HepG2 (cell line): Measurements from ENCODE around the gene IRGQ. TPM values are rescaled to one million over a fixed set of nuclear protein-coding genes. Genes with fewer than 3 reads are reported as not detected.
A peak's percentile ranks its signal among the peaks of the same experiment; 100 is the strongest.

Experiments used
- HMGXB3 ChIP-seq: sonication (generic); formaldehyde crosslinking; IDR thresholded peaks from 2 replicates; pipeline ENCODE4 v1.4.0; 2020; ENCODE audit warnings: missing genetic modification reagents, borderline replicate concordance
- PRDM4 ChIP-seq: sonication (generic); formaldehyde crosslinking; IDR thresholded peaks from 2 replicates; pipeline ENCODE4 v1.9.0; 2021; ENCODE audit warnings: missing genetic modification reagents, borderline replicate concordance
- SMARCE1 ChIP-seq: fragments of 450-650 bp; IDR thresholded peaks from 2 replicates; pipeline ENCODE4 v1.6.1; 2017; ENCODE audit warnings: borderline replicate concordance
- ZNF510 ChIP-seq: sonication (generic); formaldehyde crosslinking; IDR thresholded peaks from 2 replicates; pipeline ENCODE4 v1.4.0; 2020; ENCODE audit warnings: low read depth, mild to moderate bottlenecking, missing genetic modification reagents
- ZNF598 ChIP-seq: sonication (generic); formaldehyde crosslinking; IDR thresholded peaks from 2 replicates; pipeline ENCODE4 v1.5.1; 2020; ENCODE audit warnings: mild to moderate bottlenecking, missing genetic modification reagents, borderline replicate concordance
- ZNF687 ChIP-seq: sonication (generic); formaldehyde crosslinking; IDR thresholded peaks from 2 replicates; pipeline ENCODE4 v1.5.1; 2020; ENCODE audit warnings: mild to moderate bottlenecking, missing genetic modification reagents, moderate library complexity
- polyA plus RNA-seq, 8 experiments: library from polyadenylated mRNA; depleted of rRNA in 3 of 8; stranded (reverse) in 7 of 8; unstranded in 1 of 8; fragments of >200 nt; fragmentation: Illumina TruSeq in 4 of 8; extraction: Trizol in 4 of 8; gene quantifications; 2 replicates each; pipeline versions ENCODE4 v1.2.1 to v1.2.3, GENCODE V29; 2011 to 2016; ENCODE audit warnings: low read depth in 4 of 8, missing spikeins in 1 of 8, mixed read lengths in 1 of 8; ENCODE audit not compliant: insufficient read depth in 1 of 8
- total RNA-seq, 5 experiments: library from RNA; depleted of rRNA; stranded (reverse); fragments of >200 nt; fragmentation: Illumina TruSeq; extraction: Trizol; gene quantifications; 2 replicates each; pipeline ENCODE4 v1.2.3, GENCODE V29; 2016; ENCODE audit warnings: low read depth in 1 of 5

Gene IRGQ
- total and polyA plus RNA-seq, 2 of the 13 experiments (the other 11 are each of a cell fraction or from before 2014, with no cell fraction given): 11.6 to 12.4 TPM

- TF ChIP-seq PRDM4 (no peak), ZNF510 (CRISPR knock-in tag) (no peak), ZNF687 (CRISPR knock-in tag) (peak; percentile 67), SMARCE1 (no peak), HMGXB3 (CRISPR knock-in tag) (no peak), ZNF598 (CRISPR knock-in tag) (0 out of 2 replicates have a peak, but pooled peaks have one; percentile 40)
Observed at GRCh38 chr19:43594710-43595604, 977 bp downstream of the IRGQ start (continued).
